ENCODE data around the gene AGAP9.
"Not testable (repeated sequence)": the region's sequence is repeated elsewhere in the genome, so short reads cannot be mapped to it uniquely, and the experiment has no call there.

The AGAP9 gene

GRCh38 chr10:47456079-47456785 lies 67.2 kb downstream of the AGAP9 start:
- no peak for DNase-seq

- not testable (repeated sequence) for DNase-seq
Measured at GRCh38 chr10:47455350-47456078, 67.9 kb downstream of the AGAP9 start.

DNA sequence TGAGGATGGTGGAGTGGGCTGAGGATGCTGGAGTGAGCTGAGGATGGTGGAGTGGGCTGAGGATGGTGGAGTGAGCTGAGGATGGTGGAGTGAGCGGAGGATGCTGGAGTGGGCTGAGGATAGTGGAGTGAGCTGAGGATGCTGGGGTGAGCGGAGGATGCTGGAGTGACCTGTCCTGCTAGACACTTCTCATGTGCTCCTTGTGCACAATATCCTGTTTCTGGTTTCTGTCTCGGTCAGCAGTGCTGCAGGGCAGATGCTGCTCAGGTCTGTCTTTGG lies 68.7 kb downstream of the AGAP9 start:
- no peak for DNase-seq

DNA sequence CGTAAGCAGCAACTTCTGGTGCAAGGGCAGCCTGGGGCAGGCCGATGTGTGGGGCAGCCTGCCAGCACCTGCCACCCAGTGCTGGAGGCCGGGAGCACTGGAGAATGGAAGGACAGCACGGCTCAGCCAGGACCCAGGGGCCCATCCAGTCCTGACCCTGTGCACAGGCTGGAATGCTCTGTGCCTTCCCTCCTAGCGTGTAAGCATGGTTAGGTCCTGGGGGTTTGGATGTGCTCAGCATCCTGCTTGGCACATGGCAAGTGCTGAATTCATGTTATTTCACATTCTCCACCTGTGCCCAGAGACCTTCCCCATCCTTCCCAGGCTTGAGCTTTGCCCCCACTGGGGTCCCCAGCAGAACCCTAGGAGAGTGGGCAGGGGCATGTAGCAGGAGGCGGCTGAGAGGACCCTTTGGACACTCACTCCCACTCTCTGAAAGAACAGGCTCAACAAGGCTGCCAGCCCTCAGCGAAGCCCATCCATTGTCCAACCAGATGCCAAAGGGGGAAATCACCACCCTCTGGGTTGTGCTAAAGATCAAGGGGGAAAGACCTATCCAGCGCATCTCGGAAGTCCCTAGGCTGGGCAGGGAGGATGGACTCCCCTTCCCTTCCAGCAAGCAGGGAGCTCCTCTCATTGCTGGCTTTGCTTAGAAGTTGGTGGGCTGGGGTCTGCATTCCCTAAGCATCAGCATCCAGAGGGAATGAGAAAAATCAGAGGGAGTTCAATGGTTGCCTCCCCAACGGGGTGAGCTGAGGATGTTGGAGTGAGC lies 69.2 kb downstream of the AGAP9 start:
- no peak for DNase-seq

- no peak for DNase-seq
Measured at GRCh38 chr10:47453141-47454007, 70.1 kb downstream of the AGAP9 start.

DNA sequence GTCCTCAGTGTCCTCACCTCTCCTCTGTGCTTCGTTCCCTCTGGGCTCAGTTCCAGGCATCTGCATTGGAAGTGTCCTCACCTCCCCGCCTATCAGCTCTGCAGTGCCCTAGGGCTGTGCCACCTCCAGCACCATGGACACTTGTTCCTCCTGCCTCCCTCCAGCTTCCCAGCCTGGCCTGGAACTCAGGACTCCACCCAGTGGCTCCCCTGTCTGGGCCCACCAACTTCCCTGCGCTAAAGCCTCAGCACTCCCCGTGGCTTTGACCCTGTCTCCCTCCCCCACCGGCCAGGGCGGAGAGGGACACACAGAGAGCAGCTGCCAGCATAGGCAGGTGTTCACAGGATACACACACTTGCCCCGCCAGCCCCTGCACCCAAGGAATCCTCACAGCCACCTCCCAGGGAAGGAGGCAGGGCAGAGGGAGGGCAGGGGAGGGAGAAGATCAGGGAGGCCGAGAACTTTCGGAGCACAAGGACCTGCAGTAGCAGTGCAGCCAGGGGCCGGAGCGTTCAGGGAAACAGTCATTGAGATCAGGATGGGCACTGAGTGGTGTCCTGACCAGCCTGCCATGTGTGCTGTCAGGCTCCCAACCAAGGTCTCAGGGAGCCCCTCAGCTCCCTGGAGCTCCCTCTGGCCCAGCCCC lies 70.8 kb downstream of the AGAP9 start:
- DNase-seq, result no peak

- DNase-seq, result no peak
Measured at GRCh38 chr10:47451998-47452494, 71.4 kb downstream of the AGAP9 start.
